ENCODE results near the gene THOC5.
"Not testable (repeated sequence)": the region's sequence is repeated elsewhere in the genome, so short reads cannot be mapped to it uniquely, and the experiment has no call there.

Gene THOC5

GRCh38 chr22:29511126-29511862, 42.3 kb downstream of the THOC5 start:
- DNase-seq (ENCODE audit: low read depth in 2 of 2, low spot score in 1 of 2): no peak

DNA sequence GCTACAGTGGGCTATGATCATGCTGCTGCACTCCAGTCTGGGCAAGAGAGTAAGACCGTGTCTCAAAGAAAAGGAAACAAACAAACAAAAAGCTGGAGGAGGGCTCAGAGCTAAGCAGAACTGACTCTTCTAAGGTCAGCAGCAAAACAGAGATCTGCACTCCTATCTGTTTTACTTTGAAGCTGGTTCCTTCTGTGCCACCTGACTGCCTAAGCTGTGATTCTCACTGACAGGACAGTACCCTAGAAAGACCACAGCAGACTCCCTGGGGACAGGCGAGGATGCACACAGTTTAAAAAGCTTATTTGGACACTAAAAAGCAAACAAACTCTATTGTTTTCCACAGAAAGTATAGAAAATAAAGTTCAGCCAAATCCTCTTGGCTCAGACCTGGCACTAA, 43.0 kb downstream of the THOC5 start:
- no peak for DNase-seq (ENCODE audit: low read depth in 2 of 2, low spot score in 1 of 2)

- DNase-seq (ENCODE audit: low read depth in 2 of 2, low spot score in 1 of 2): no peak
Measured at GRCh38 chr22:29509815-29510214, 43.7 kb downstream of the THOC5 start.

DNA sequence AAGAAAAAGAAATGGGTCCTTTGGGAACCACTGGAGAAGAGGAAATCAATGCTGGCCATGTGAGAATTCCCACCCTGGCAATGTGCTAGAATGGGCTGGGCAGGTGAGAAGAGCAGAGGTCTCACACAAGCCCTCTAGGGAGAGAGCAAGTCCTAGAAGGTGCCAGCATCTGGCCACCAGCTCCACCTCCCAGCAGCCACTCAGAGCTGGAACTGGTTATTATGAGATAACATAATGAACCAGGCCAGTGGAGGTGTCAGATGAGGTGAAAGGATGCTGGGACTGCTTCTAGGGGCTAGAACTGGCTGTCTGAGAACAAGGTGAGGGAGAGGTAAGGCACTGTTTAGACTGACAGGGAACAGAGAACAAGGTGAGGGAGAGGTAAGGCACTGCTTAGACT, 44.3 kb downstream of the THOC5 start:
- no peak for DNase-seq (ENCODE audit: low read depth in 2 of 2, low spot score in 1 of 2)

DNA sequence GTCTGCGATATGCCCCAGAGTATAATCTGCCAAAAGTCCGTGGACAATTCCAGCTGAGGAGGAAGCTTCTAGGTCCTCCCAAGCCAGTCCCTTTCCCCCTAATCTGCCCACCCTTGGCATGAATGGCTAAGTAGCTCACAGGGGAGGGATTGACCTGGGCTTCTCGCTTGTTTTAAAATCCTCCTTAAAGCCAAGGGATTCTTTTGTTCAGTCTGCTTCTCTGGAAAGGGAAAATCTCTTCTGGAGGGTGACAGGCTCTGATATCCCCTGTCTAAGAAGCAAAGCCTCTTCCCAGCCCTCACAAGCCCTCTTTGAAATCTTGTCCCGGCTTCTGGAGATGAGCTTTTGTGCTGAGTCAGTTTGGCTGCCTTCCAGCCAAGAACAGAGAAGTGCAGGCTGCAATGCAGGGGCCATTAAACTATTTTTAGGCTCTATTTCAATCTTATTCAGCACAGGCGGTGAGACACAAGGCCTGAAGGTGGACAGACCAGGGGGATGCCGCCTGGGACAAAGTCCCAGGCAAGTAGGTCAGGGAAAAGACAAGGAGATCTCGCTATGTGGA, 49.7 kb downstream of the THOC5 start:
- DNase-seq (ENCODE audit: low read depth in 2 of 2, low spot score in 1 of 2): no peak

DNA sequence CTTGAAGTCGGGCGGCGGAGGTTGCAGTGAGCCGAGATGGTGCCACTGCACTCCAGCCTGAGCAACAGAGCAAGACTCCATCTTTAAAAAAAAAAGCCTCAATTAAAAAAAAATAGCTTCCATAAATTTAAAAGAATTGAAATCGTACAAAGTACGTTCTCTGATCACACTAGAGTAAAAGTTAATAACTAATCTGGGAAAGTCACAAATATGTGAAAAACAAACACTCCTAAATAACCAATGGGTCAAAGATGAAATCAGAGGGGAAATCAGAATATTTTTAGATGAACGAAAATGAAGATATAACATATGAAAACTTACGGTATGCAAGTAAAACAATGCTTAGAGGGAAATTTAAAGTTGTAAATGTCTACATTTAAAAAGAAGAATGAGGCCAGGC, 53.7 kb downstream of the THOC5 start:
- no peak for DNase-seq (ENCODE audit: low read depth in 2 of 2, low spot score in 1 of 2)

DNA sequence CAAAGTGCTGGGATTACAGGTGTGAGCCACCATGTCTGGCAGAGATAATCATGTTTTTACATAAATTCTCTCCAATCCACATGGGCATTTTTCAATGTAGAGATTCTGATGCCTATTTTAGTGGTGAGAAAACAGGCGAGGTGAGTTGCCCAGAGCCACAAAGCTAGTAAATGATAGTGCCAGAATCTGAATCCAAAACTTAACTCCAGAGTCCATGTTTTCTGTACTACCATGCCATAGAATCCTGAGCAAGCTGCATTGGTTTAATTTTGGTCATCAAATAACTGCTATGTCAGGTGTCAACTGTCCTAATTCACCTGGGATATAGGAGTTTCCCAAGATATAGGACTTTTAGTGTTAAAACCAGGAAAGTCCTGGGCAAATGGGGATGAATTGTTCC, 59.9 kb downstream of the THOC5 start:
- no peak for DNase-seq (ENCODE audit: low read depth in 2 of 2, low spot score in 1 of 2)

DNA sequence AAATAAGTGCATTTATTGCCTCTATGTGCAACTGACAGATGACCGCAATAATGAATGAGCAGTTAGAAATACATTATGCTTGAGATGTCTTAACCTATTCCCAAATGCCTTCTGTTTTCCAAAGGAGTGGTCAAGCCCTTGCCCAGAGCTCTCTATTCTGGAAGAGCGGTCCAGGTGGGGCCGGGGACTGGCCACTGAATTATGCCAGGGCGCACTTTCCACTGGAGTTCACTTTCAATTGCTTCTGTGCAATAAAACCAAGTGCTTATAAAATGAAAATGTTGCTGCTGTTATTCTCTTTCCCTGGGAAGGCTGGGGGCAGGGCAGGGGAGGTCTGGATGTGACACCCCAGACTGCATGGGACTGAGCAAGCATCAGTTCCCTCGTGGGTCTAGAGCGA, 62.5 kb downstream of the THOC5 start:
- no peak for DNase-seq (ENCODE audit: low read depth in 2 of 2, low spot score in 1 of 2)

GRCh38 chr22:29489127-29489780, 64.3 kb downstream of the THOC5 start:
- not testable (repeated sequence) for DNase-seq (ENCODE audit: low read depth in 2 of 2, low spot score in 1 of 2)

GRCh38 chr22:29487426-29487986, 66.1 kb downstream of the THOC5 start:
- no peak for DNase-seq (ENCODE audit: low read depth in 2 of 2, low spot score in 1 of 2)

DNA sequence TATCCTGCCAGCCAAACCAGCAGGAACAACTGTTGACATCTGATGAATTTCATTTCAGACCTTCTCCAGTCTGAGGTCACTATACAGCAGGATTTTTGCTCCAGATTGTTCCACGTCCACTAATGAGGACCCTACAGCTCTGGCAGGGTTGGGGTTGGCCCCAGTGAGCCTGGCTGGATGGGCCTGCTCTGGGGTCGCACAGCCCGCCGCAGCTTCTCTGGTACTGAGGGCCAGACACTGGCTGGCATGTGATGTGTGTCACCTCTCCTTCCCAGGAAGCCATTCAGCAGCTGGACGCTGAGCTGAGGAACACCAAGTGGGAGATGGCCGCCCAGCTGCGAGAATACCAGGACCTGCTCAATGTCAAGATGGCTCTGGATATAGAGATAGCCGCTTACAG, 68.1 kb downstream of the THOC5 start:
- no peak for DNase-seq (ENCODE audit: low read depth in 2 of 2, low spot score in 1 of 2)

GRCh38 chr22:29484642-29485041, 68.9 kb downstream of the THOC5 start:
- no peak for DNase-seq (ENCODE audit: low read depth in 2 of 2, low spot score in 1 of 2)

DNA sequence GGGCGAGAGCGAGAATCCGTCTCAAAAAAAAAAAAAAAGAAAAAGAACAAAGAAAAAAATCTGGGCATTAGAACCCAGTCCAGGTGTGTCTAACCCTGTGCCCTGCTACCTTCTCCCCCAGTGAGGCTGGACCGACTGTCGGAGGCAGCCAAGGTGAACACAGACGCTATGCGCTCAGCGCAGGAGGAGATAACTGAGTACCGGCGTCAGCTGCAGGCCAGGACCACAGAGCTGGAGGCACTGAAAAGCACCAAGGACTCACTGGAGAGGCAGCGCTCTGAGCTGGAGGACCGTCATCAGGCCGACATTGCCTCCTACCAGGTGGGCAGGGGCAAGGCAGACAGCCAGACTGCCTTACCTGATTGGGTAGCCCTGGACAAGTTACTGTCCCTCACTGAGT, 70.3 kb downstream of the THOC5 start:
- no peak for DNase-seq (ENCODE audit: low read depth in 2 of 2, low spot score in 1 of 2)

GRCh38 chr22:29482726-29483125, 70.8 kb downstream of the THOC5 start:
- no peak for DNase-seq (ENCODE audit: low read depth in 2 of 2, low spot score in 1 of 2)

DNA sequence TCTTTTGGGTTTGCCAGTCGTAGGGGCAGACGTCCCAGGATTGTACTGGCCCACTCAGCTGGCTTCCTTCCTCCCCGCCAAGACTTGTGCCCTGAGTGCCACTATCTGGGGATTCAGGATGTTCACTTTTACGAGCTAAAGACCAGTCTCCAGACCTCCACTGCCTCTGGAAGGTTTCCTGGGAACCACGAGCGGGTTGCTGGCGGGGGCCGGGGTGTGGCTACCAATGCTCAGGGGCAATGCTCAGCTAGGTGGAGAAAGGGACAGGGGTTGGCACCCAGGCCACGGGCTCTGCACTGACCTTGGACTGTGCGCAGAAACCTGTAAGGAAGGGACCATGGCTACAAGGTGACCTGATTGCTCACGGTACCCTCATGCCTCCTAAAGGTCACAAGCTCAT, 71.3 kb downstream of the THOC5 start:
- no peak for DNase-seq (ENCODE audit: low read depth in 2 of 2, low spot score in 1 of 2)

GRCh38 chr22:29481265-29482000, 72.1 kb downstream of the THOC5 start:
- DNase-seq (ENCODE audit: low read depth in 2 of 2, low spot score in 1 of 2): no peak

DNA sequence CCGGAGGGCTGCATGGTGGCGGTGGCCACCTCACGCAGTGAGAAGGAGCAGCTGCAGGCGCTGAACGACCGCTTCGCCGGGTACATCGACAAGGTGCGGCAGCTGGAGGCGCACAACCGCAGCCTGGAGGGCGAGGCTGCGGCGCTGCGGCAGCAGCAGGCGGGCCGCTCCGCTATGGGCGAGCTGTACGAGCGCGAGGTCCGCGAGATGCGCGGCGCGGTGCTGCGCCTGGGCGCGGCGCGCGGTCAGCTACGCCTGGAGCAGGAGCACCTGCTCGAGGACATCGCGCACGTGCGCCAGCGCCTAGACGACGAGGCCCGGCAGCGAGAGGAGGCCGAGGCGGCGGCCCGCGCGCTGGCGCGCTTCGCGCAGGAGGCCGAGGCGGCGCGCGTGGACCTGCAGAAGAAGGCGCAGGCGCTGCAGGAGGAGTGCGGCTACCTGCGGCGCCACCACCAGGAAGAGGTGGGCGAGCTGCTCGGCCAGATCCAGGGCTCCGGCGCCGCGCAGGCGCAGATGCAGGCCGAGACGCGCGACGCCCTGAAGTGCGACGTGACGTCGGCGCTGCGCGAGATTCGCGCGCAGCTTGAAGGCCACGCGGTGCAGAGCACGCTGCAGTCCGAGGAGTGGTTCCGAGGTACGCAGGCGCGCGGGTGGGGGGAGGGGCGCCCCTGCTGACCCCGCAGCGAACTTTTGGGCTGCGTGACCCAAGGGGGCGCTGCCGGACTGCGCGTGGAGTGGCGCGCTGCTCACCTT, 72.9 kb downstream of the THOC5 start:
- DNase-seq (ENCODE audit: low read depth in 2 of 2, low spot score in 1 of 2): no peak

DNA sequence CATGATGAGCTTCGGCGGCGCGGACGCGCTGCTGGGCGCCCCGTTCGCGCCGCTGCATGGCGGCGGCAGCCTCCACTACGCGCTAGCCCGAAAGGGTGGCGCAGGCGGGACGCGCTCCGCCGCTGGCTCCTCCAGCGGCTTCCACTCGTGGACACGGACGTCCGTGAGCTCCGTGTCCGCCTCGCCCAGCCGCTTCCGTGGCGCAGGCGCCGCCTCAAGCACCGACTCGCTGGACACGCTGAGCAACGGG, 73.4 kb downstream of the THOC5 start:
- DNase-seq (ENCODE audit: low read depth in 2 of 2, low spot score in 1 of 2): no peak

- no peak for DNase-seq (ENCODE audit: low read depth in 2 of 2, low spot score in 1 of 2)
Measured at GRCh38 chr22:29479417-29480261, 73.9 kb downstream of the THOC5 start, which contains the start of gene NEFH. NEFH (plus strand) TSS chr22:29480218; CDS start chr22:29480263, 45 bp downstream.
